Esophagus squamous epithelium (tissue), 5 donors: Measurements from ENCODE around the gene PSME3IP1. TPM values are rescaled to one million over a fixed set of nuclear protein-coding genes. Genes with fewer than 3 reads are reported as not detected.

ENCODE experiments used
- DNase-seq: peaks from one replicate; lab custom pipeline; 2025; lab: John Stamatoyannopoulos, UW
- H3K27ac ChIP-seq, 4 donors: fragments of 200-600 bp; sonication (generic); one replicate each; pipeline ENCODE4 v1.5.1; 2016 to 2019; ENCODE audit warnings: mild to moderate bottlenecking in 1 of 4
- H3K27me3 ChIP-seq, 4 donors: fragments of 200-600 bp; sonication (generic); 1 replicate in 3 of 4; 2 replicates in 1 of 4; pipeline versions ENCODE4 v1.5.1 to v1.6.0; 2017 to 2021; ENCODE audit warnings: antibody characterized with exemption in 1 of 4
- H3K36me3 ChIP-seq, 3 donors: fragments of 200-600 bp; sonication (generic); one replicate each; pipeline ENCODE4 v1.5.1; 2016 to 2019
- H3K4me1 ChIP-seq, 3 donors: fragments of 200-600 bp; sonication (generic); one replicate each; pipeline ENCODE4 v1.5.1; 2017 to 2019
- H3K4me3 ChIP-seq, 4 donors: fragments of 200-600 bp; sonication (generic); 1 replicate in 3 of 4; 2 replicates in 1 of 4; pipeline ENCODE4 v1.5.1; 2016 to 2019; ENCODE audit warnings: mild to moderate bottlenecking in 2 of 4, moderate library complexity in 1 of 4
- H3K9me3 ChIP-seq, 3 donors: fragments of 200-600 bp; sonication (generic); one replicate each; pipeline ENCODE4 v1.5.1; 2016 to 2019
- CTCF ChIP-seq, 6 experiments: fragments of 450-650 bp in 4 of 6; fragments of 200-600 bp in 2 of 6; sonication (generic) in 2 of 6; IDR thresholded peaks; one replicate each; pipeline ENCODE4 v1.5.1; 2016 to 2019; ENCODE audit warnings: antibody characterized with exemption in 6 of 6, mild to moderate bottlenecking in 4 of 6, moderate library complexity in 4 of 6
- POLR2A ChIP-seq, 4 donors: fragments of 450-650 bp; IDR thresholded peaks; one replicate each; pipeline ENCODE4 v1.6.1; 2017; ENCODE audit warnings: antibody characterized with exemption in 4 of 4, mild to moderate bottlenecking in 4 of 4, moderate library complexity in 3 of 4
- WGBS, 2 donors: methylation state at CpG; one replicate each; pipeline ENCODE4 v1.1.5; 2018; 5-methylcytosine and 5-hydroxymethylcytosine counted together
- intact Hi-C: fragments of 100-400 bp; cut with DNase I; formaldehyde crosslinking; loops from one replicate; pipeline ENCODE4 v1.15.0; 2022
- total RNA-seq, 4 donors: library from RNA; depleted of rRNA; stranded (reverse); fragments of >200 nt; gene quantifications; one replicate each; pipeline ENCODE4 v1.1.0, GENCODE V29; 2016
- donor health status: DM: yes; HTN: yes; CAD: no.

PSME3IP1 gene
- total RNA-seq, 4 donors from 2014 or later: 40.7 to 65.6 (median 51.3) TPM

GRCh38 chr16:57165938-57166337, 19.9 kb downstream of the PSME3IP1 start:
- no peak for DNase-seq
- Histone ChIP-seq H3K4me3 (no peak overlapping the region), H3K36me3 (peaks cover 5 to 85% (median 18%) of the 10 kb centered on the region in 3 donors), H3K4me1 (peaks cover 8 to 31% (median 22%) of the 10 kb centered on the region in 3 donors), H3K27ac (peak overlapping the region in 3 of 4 donors; percentile 56 to 84 (median 82)), H3K9me3 (no peaks in the 10 kb centered on the region), H3K27me3 (no peaks in the 10 kb centered on the region)
- intact Hi-C loops: loop anchor here (5.0 kb wide), 1 partner anchor 74 kb away; the partner anchor contains the start of gene CPNE2
- 58 to 83% methylated on average over 3 of the region's 3 CpGs for WGBS, 2 donors
- TF ChIP-seq CTCF (IDR thresholded peaks at IDR 0.05) (no peak), POLR2A (IDR thresholded peaks at IDR 0.05) (no peak)

- intact Hi-C loops: loop anchor here (5.0 kb wide), 1 partner anchor 73 kb away; the partner anchor contains the start of gene CPNE2
- peaks cover 5 to 85% (median 15%) of the 10 kb centered on the region in 3 donors for H3K36me3 ChIP-seq
- WGBS, 2 donors: 80% methylated on average over 5 of the region's 5 CpGs
- peak overlapping the region in 1 of 4 donors; percentile 84 for H3K27ac ChIP-seq
- H3K27me3 ChIP-seq: no peaks in the 10 kb centered on the region
- DNase-seq: no peak
- peaks cover 8 to 34% (median 22%) of the 10 kb centered on the region in 3 donors for H3K4me1 ChIP-seq
- no peaks in the 10 kb centered on the region for H3K9me3 ChIP-seq
- TF ChIP-seq POLR2A (IDR thresholded peaks at IDR 0.05): no peak
- TF ChIP-seq CTCF (IDR thresholded peaks at IDR 0.05): no peak
- no peak overlapping the region for H3K4me3 ChIP-seq
Observed at GRCh38 chr16:57165483-57165882, 20.4 kb downstream of the PSME3IP1 start.

- TF ChIP-seq CTCF (IDR thresholded peaks at IDR 0.05) (no peak), POLR2A (IDR thresholded peaks at IDR 0.05) (no peak)
- no peak overlapping the region for H3K4me3 ChIP-seq
- peaks cover 8 to 36% (median 22%) of the 10 kb centered on the region in 3 donors for H3K4me1 ChIP-seq
- H3K9me3 ChIP-seq: no peaks in the 10 kb centered on the region
- WGBS, 2 donors: 65 to 70% methylated on average over 1 of the region's 1 CpG
- H3K36me3 ChIP-seq: peaks cover 5 to 84% (median 16%) of the 10 kb centered on the region in 3 donors
- intact Hi-C loops: no loop called here
- no peaks in the 10 kb centered on the region for H3K27me3 ChIP-seq
- no peak for DNase-seq
- H3K27ac ChIP-seq: no peak overlapping the region
Observed at GRCh38 chr16:57163842-57164241, 22.0 kb downstream of the PSME3IP1 start.

- Histone ChIP-seq H3K4me3 (no peak overlapping the region), H3K9me3 (no peaks in the 10 kb centered on the region), H3K27ac (no peak overlapping the region), H3K4me1 (peaks cover 0 to 6% (median 0%) of the 10 kb centered on the region in 3 donors), H3K27me3 (no peaks in the 10 kb centered on the region), H3K36me3 (peaks cover 7 to 99% (median 12%) of the 10 kb centered on the region in 3 donors)
- intact Hi-C loops: no loop called here
- 77 to 96% methylated on average over 4 of the region's 4 CpGs for WGBS, 2 donors
- TF ChIP-seq POLR2A (IDR thresholded peaks at IDR 0.05): no peak
- TF ChIP-seq CTCF (IDR thresholded peaks at IDR 0.05): no peak
- DNase-seq: no peak
Observed at GRCh38 chr16:57159447-57159846, 26.4 kb downstream of the PSME3IP1 start.

GRCh38 chr16:57157533-57157932, 28.3 kb downstream of the PSME3IP1 start:
- no peak for TF ChIP-seq POLR2A (IDR thresholded peaks at IDR 0.05)
- TF ChIP-seq CTCF (IDR thresholded peaks at IDR 0.05): no peak

More at GRCh38 chr16:57157533-57157932, 28.3 kb downstream of the PSME3IP1 start:
- no peak for DNase-seq
- 100% methylated on average over 1 of the region's 1 CpG for WGBS, 2 donors
- peaks cover 0 to 6% (median 0%) of the 10 kb centered on the region in 3 donors for H3K4me1 ChIP-seq
- H3K27me3 ChIP-seq: no peaks in the 10 kb centered on the region
- intact Hi-C loops: no loop called here
- no peak overlapping the region for H3K4me3 ChIP-seq
- no peaks in the 10 kb centered on the region for H3K9me3 ChIP-seq
- peaks cover 6 to 99% (median 14%) of the 10 kb centered on the region in 3 donors for H3K36me3 ChIP-seq
- H3K27ac ChIP-seq: no peak overlapping the region
